Gastroesophageal sphincter (tissue), 4 donors: ENCODE measurements around the gene PIP4K2B. TPM values are rescaled to one million over a fixed set of nuclear protein-coding genes. Genes with fewer than 3 reads are reported as not detected.

Experiments used
- ATAC-seq: fragments of 150-250 bp; one replicate; pipeline ENCODE4 v1.9.1; 2016; ENCODE audit warnings: mild to moderate bottlenecking, moderate library complexity
- H3K27ac ChIP-seq, 4 donors: fragments of 200-600 bp; sonication (generic) in 3 of 4; 1 replicate in 3 of 4; 2 replicates in 1 of 4; pipeline ENCODE4 v1.5.1; 2016 to 2019
- H3K27me3 ChIP-seq: fragments of 200-600 bp; sonication (generic); one replicate; pipeline ENCODE4 v1.5.1; 2019
- H3K36me3 ChIP-seq, 2 donors: fragments of 200-600 bp; sonication (generic); one replicate each; pipeline ENCODE4 v1.5.1; 2019; ENCODE audit warnings: control low read depth in 1 of 2
- H3K4me1 ChIP-seq, 3 donors: fragments of 200-600 bp; sonication (generic); 1 replicate in 2 of 3; 2 replicates in 1 of 3; pipeline ENCODE4 v1.5.1; 2016 to 2019; ENCODE audit warnings: control low read depth in 2 of 3
- H3K4me3 ChIP-seq, 2 donors: fragments of 200-600 bp; sonication (generic); one replicate each; pipeline ENCODE4 v1.5.1; 2019; ENCODE audit warnings: mild to moderate bottlenecking in 1 of 2, moderate library complexity in 1 of 2
- H3K9me3 ChIP-seq, 3 donors: fragments of 200-600 bp; sonication (generic); one replicate each; pipeline ENCODE4 v1.5.1; 2017 to 2019; ENCODE audit warnings: control low read depth in 2 of 3
- CTCF ChIP-seq, 4 experiments: fragments of 200-600 bp in 2 of 4; fragments of 450-650 bp in 2 of 4; sonication (generic) in 1 of 4; IDR thresholded peaks; one replicate each; pipeline ENCODE4 v1.5.1; 2017 to 2019; ENCODE audit warnings: antibody characterized with exemption in 4 of 4, mild to moderate bottlenecking in 2 of 4, moderate library complexity in 2 of 4
- EP300 ChIP-seq: sonication (generic); formaldehyde crosslinking; IDR thresholded peaks from one replicate; pipeline ENCODE4 v1.6.1; 2017; ENCODE audit warnings: antibody characterized with exemption, mild to moderate bottlenecking
- POLR2A ChIP-seq, 2 donors: fragments of 450-650 bp; IDR thresholded peaks; one replicate each; pipeline ENCODE4 v1.6.1; 2017; ENCODE audit warnings: antibody characterized with exemption in 2 of 2, mild to moderate bottlenecking in 2 of 2, moderate library complexity in 1 of 2
- POLR2AphosphoS5 ChIP-seq: sonication (generic); formaldehyde crosslinking; IDR thresholded peaks from one replicate; pipeline ENCODE4 v1.6.1; 2017; ENCODE audit warnings: antibody characterized with exemption
- WGBS, 2 donors: methylation state at CpG; one replicate each; pipeline ENCODE4 v1.1.5; 2018; ENCODE audit warnings: low coverage in 1 of 2; 5-methylcytosine and 5-hydroxymethylcytosine counted together
- total RNA-seq, 4 donors: library from RNA; depleted of rRNA; stranded (reverse); fragments of >200 nt; gene quantifications; one replicate each; pipeline ENCODE4 v1.1.0, GENCODE V29; 2016

Gene PIP4K2B
- total RNA-seq, 4 donors from 2014 or later: 43.9 to 80.3 (median 62.1) TPM

- Histone ChIP-seq H3K4me1 (peaks cover 0 to 44% (median 5%) of the 10 kb centered on the region in 3 donors), H3K36me3 (peaks cover 0 to 69% of the 10 kb centered on the region in 2 donors), H3K27ac (peak overlapping the region in 1 of 4 donors; percentile 40), H3K27me3 (no peaks in the 10 kb centered on the region), H3K4me3 (no peak overlapping the region), H3K9me3 (no peaks in the 10 kb centered on the region)
- WGBS, 2 donors: no CpG with 5 or more reads among the region's 10 CpGs
- no peak for ATAC-seq
- TF ChIP-seq EP300 (no peak), POLR2AphosphoS5 (no peak), POLR2A (IDR thresholded peaks at IDR 0.05) (no peak), CTCF (IDR thresholded peaks at IDR 0.05) (no peak)
Observed at GRCh38 chr17:38725066-38725465, 74.3 kb downstream of the PIP4K2B start.

GRCh38 chr17:38724337-38724988 lies 74.9 kb downstream of the PIP4K2B start:
- WGBS, 2 donors: 55 to 78% methylated on average over 2 to 6 of the region's 16 CpGs
- Histone ChIP-seq H3K4me3 (no peak overlapping the region), H3K9me3 (no peaks in the 10 kb centered on the region), H3K27me3 (no peaks in the 10 kb centered on the region), H3K27ac (peak overlapping the region in 1 of 4 donors; percentile 40), H3K36me3 (peaks cover 0 to 75% of the 10 kb centered on the region in 2 donors), H3K4me1 (peaks cover 0 to 42% (median 5%) of the 10 kb centered on the region in 3 donors)
- ATAC-seq: peak; percentile 40
- TF ChIP-seq CTCF (IDR thresholded peaks at IDR 0.05) (no peak), EP300 (no peak), POLR2A (IDR thresholded peaks at IDR 0.05) (no peak), POLR2AphosphoS5 (peak; percentile 9)

GRCh38 chr17:38721802-38722201 lies 77.6 kb downstream of the PIP4K2B start:
- Histone ChIP-seq H3K4me3 (no peak overlapping the region), H3K27ac (peak overlapping the region in 2 of 4 donors; percentile 15 to 17), H3K4me1 (peaks cover 0 to 34% (median 3%) of the 10 kb centered on the region in 3 donors), H3K9me3 (no peaks in the 10 kb centered on the region), H3K36me3 (peaks cover 0 to 94% of the 10 kb centered on the region in 2 donors), H3K27me3 (no peaks in the 10 kb centered on the region)
- no peak for TF ChIP-seq EP300
- no peak for TF ChIP-seq POLR2A (IDR thresholded peaks at IDR 0.05)
- no peak for TF ChIP-seq CTCF (IDR thresholded peaks at IDR 0.05)
- no peak for TF ChIP-seq POLR2AphosphoS5
- WGBS, 2 donors: no CpG with 5 or more reads among the region's 16 CpGs
- no peak for ATAC-seq

GRCh38 chr17:38720941-38721340 lies 78.4 kb downstream of the PIP4K2B start:
- TF ChIP-seq CTCF (IDR thresholded peaks at IDR 0.05) (no peak), EP300 (no peak), POLR2AphosphoS5 (no peak), POLR2A (IDR thresholded peaks at IDR 0.05) (no peak)
- WGBS, 2 donors: 70 to 81% methylated on average over 4 to 6 of the region's 6 CpGs
- Histone ChIP-seq H3K4me1 (peaks cover 0 to 34% (median 3%) of the 10 kb centered on the region in 3 donors), H3K4me3 (no peak overlapping the region), H3K27ac (peak overlapping the region in 1 of 4 donors; percentile 26), H3K9me3 (no peaks in the 10 kb centered on the region), H3K27me3 (no peaks in the 10 kb centered on the region), H3K36me3 (peaks cover 0 to 100% of the 10 kb centered on the region in 2 donors)
- no peak for ATAC-seq
